Hepatocyte (in vitro differentiated cells): ENCODE data around the gene TEX48. TPM values are rescaled to one million over a fixed set of nuclear protein-coding genes. Genes with fewer than 3 reads are reported as not detected.

Source experiments
- DNase-seq: peaks from one replicate; pipeline ENCODE4 v3.0.0-alpha.2; 2016; ENCODE audit warnings: low spot score
- H2AFZ ChIP-seq: fragments of 200-600 bp; sonication (generic); 2 replicates; pipeline ENCODE4 v1.6.0; 2016; ENCODE audit warnings: antibody characterized with exemption, mild to moderate bottlenecking
- H3K27ac ChIP-seq: fragments of 200-600 bp; sonication (generic); 2 replicates; pipeline ENCODE4 v1.5.1; 2016; ENCODE audit warnings: mild to moderate bottlenecking
- H3K27me3 ChIP-seq: fragments of 200-600 bp; sonication (generic); 2 replicates; pipeline ENCODE4 v1.6.1; 2016
- H3K36me3 ChIP-seq: fragments of 200-600 bp; sonication (generic); replicated peaks from 2 replicates; pipeline ENCODE4 v1.5.1; 2016; ENCODE audit warnings: low read depth; ENCODE audit not compliant: insufficient read depth
- H3K4me1 ChIP-seq: fragments of 200-600 bp; sonication (generic); 2 replicates; pipeline ENCODE4 v1.5.1; 2016; ENCODE audit warnings: mild to moderate bottlenecking, moderate library complexity; ENCODE audit not compliant: insufficient read depth
- H3K4me2 ChIP-seq: fragments of 200-600 bp; sonication (generic); 2 replicates; pipeline ENCODE4 v1.6.0; 2016
- H3K4me3 ChIP-seq: fragments of 200-600 bp; sonication (generic); 2 replicates; pipeline ENCODE4 v1.5.1; 2016; ENCODE audit warnings: mild to moderate bottlenecking
- H3K79me2 ChIP-seq: fragments of 200-600 bp; sonication (generic); 2 replicates; pipeline ENCODE4 v1.6.0; 2017; ENCODE audit warnings: mild to moderate bottlenecking
- H3K9me2 ChIP-seq: fragments of 200-600 bp; sonication (generic); replicated peaks from 2 replicates; pipeline ENCODE4 v1.6.0; 2017; ENCODE audit warnings: mild to moderate bottlenecking; ENCODE audit not compliant: insufficient read depth
- H3K9me3 ChIP-seq: fragments of 200-600 bp; sonication (generic); 2 replicates; pipeline ENCODE4 v1.5.1; 2016; ENCODE audit warnings: low read depth, mild to moderate bottlenecking
- H4K20me1 ChIP-seq: fragments of 200-600 bp; sonication (generic); 2 replicates; pipeline ENCODE4 v1.6.0; 2016; ENCODE audit warnings: mild to moderate bottlenecking; ENCODE audit not compliant: insufficient read depth, poor library complexity, severe bottlenecking
- EZH2 ChIP-seq: fragments of 200-600 bp; sonication (generic); IDR thresholded peaks from 2 replicates; pipeline ENCODE4 v1.6.1; 2016; ENCODE audit warnings: antibody characterized with exemption, mild to moderate bottlenecking, borderline replicate concordance
- EZH2phosphoT487 ChIP-seq: fragments of 200-600 bp; sonication (generic); IDR thresholded peaks from one replicate; pipeline ENCODE4 v1.6.1; 2018; ENCODE audit warnings: antibody characterized with exemption, mild to moderate bottlenecking, low read depth, moderate library complexity; ENCODE audit not compliant: unreplicated experiment, severe bottlenecking
- WGBS: methylation state at CpG from one replicate; pipeline ENCODE4 v1.1.6; 2016; ENCODE audit warnings: low lambda C conversion rate; ENCODE audit errors: missing lambda C conversion rate; 5-methylcytosine and 5-hydroxymethylcytosine counted together
- polyA plus RNA-seq: library from polyadenylated mRNA; unstranded; fragments of >200 nt; fragmentation: Nextera tagmentation; extraction: Ambion mirVana; gene quantifications from 2 replicates; pipeline ENCODE4 v1.2.1, GENCODE V29; 2016
- total RNA-seq: library from RNA; depleted of rRNA; stranded (reverse); fragments of >200 nt; gene quantifications from 2 replicates; pipeline ENCODE4 v1.2.3, GENCODE V29; 2014
- TF ChIP-seq, protein P1 (sequence below): fragments of 200-600 bp; sonication (generic); IDR thresholded peaks from 2 replicates; pipeline ENCODE4 v1.5.1; 2016; ENCODE audit warnings: antibody characterized with exemption, mild to moderate bottlenecking; ENCODE audit not compliant: poor library complexity

Gene TEX48
- total and polyA plus RNA-seq, 2 experiments from 2014 or later: not detected

DNA sequence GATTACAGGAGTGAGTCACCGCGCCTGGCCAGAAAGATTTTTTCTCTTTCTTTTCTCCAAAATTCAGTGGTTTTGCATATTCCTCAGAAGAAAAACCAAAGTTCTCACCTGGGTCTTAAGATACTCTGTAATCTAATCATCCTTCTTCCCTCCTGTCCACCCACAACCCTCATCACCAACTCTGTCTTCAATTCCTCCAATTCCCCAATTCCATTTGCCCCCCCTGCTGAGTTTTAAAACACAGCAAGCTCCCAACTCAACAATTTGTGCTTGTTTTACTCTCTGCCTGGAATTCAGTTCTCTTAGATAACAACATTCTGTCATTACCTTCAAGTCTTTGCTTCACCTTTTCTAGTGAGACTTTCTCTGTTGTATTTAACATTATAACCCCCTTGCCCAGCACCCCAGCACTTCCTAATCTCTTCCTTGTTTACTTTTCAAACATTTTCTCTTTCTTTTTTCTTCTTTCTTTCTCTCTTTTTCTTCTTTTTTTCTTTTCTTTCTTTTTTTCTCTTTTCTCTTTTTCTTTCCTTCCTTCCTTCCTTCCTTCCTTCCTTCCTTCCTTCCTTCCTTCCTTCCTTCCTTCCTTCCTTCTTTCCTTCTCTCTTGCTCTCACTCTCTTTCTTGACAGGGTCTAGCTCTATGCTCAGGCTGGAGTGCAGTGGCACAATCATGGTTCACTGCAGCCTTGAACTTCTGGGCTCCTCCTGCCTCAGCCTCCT, 7.8 kb downstream of the TEX48 start:
- Histone ChIP-seq H2AFZ (no peak overlapping the region), H3K36me3 (no peaks in the 10 kb centered on the region), H3K9me2 (no peaks in the 10 kb centered on the region), H3K27me3 (no peaks in the 10 kb centered on the region), H3K79me2 (no peaks in the 10 kb centered on the region), H3K4me3 (no peak overlapping the region), H4K20me1 (no peaks in the 10 kb centered on the region), H3K9me3 (no peaks in the 10 kb centered on the region), H3K4me1 (peaks cover 13% of the 10 kb centered on the region), H3K4me2 (no peak overlapping the region), H3K27ac (no peak overlapping the region)
- TF ChIP-seq, protein P1, sequence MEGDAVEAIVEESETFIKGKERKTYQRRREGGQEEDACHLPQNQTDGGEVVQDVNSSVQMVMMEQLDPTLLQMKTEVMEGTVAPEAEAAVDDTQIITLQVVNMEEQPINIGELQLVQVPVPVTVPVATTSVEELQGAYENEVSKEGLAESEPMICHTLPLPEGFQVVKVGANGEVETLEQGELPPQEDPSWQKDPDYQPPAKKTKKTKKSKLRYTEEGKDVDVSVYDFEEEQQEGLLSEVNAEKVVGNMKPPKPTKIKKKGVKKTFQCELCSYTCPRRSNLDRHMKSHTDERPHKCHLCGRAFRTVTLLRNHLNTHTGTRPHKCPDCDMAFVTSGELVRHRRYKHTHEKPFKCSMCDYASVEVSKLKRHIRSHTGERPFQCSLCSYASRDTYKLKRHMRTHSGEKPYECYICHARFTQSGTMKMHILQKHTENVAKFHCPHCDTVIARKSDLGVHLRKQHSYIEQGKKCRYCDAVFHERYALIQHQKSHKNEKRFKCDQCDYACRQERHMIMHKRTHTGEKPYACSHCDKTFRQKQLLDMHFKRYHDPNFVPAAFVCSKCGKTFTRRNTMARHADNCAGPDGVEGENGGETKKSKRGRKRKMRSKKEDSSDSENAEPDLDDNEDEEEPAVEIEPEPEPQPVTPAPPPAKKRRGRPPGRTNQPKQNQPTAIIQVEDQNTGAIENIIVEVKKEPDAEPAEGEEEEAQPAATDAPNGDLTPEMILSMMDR: no peak
- TF ChIP-seq EZH2: no peak
- no peak for TF ChIP-seq EZH2phosphoT487
- DNase-seq: no peak
- 96% methylated on average over 2 of the region's 2 CpGs for WGBS

DNA sequence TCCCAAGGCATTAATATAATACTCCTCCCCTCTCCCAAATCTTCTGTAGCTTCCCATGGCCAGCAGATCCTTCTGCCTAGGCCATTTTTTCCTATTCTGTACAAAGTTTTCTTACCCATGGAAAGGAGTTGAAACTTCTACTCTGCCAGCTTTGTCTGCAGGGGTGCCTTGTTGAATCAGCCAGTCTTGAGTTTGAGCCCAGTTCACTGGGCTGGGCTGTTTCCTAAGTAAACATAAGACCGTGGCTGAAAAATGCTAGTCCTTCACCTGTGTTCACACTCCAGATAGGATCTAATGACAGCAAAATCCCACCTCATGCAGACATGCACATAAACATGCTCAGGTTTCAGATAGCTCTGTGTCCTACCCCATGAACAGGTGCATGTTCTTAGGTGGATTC, 10.4 kb downstream of the TEX48 start:
- TF ChIP-seq, protein P1: no peak
- TF ChIP-seq EZH2phosphoT487: no peak
- TF ChIP-seq EZH2: no peak
- no peak overlapping the region for H3K27ac ChIP-seq
- H4K20me1 ChIP-seq: no peaks in the 10 kb centered on the region
- no peak overlapping the region for H3K4me2 ChIP-seq
- WGBS: 15% methylated on average over 1 of the region's 1 CpG
- no peak for DNase-seq
- no peaks in the 10 kb centered on the region for H3K27me3 ChIP-seq
- no peaks in the 10 kb centered on the region for H3K9me2 ChIP-seq
- no peak overlapping the region for H3K4me3 ChIP-seq
- no peak overlapping the region for H2AFZ ChIP-seq
- no peaks in the 10 kb centered on the region for H3K4me1 ChIP-seq
- no peaks in the 10 kb centered on the region for H3K36me3 ChIP-seq
- no peaks in the 10 kb centered on the region for H3K9me3 ChIP-seq
- H3K79me2 ChIP-seq: no peaks in the 10 kb centered on the region

DNA sequence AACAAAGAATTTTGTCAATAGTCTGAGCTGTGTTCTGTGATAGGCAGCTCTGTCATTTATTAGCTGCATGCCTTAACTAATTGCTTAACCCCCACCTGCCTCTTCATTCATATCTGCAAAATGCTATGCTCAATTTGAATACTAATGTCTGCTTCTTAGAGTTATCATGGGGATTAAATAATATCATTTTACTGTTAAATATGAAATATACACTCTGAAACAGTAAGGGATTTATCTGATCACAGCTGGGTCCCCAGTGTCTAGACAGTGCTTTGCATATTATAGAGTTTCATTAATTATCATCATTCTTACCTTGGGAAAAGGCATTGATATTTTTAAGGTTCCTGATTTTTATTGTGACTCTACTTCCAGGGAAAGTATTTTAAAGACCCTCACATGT, 12.0 kb downstream of the TEX48 start:
- no peak overlapping the region for H3K4me2 ChIP-seq
- H3K9me2 ChIP-seq: no peaks in the 10 kb centered on the region
- DNase-seq: no peak
- H3K27me3 ChIP-seq: no peaks in the 10 kb centered on the region
- no peaks in the 10 kb centered on the region for H3K4me1 ChIP-seq
- H3K27ac ChIP-seq: no peak overlapping the region
- no peaks in the 10 kb centered on the region for H4K20me1 ChIP-seq
- no peaks in the 10 kb centered on the region for H3K79me2 ChIP-seq
- H3K36me3 ChIP-seq: no peaks in the 10 kb centered on the region
- TF ChIP-seq EZH2: no peak
- no peak for TF ChIP-seq EZH2phosphoT487
- TF ChIP-seq, protein P1: no peak
- H3K9me3 ChIP-seq: no peaks in the 10 kb centered on the region
- H2AFZ ChIP-seq: no peak overlapping the region
- no peak overlapping the region for H3K4me3 ChIP-seq
